HepG2 (cell line): ENCODE measurements around the gene PALM. TPM values are rescaled to one million over a fixed set of nuclear protein-coding genes. Genes with fewer than 3 reads are reported as not detected.

Source experiments
- ATAC-seq: fragments of 200-7000 bp; cut with Tn5 transposase; 3 replicates; pipeline ENCODE4 v1.9.1; 2020; ENCODE audit warnings: mild to moderate bottlenecking, moderate library complexity
- BruUV-seq: library from RNA; stranded (reverse); fragments of 400-500 nt; replicated peaks from 2 replicates; lab custom pipeline; 2021; lab: Mats Ljungman, UMichigan
- CTCF ChIA-PET: fragments of 300-600 bp; formaldehyde crosslinking; extraction: SDS; loops from one replicate; lab custom pipeline; 2021; ENCODE audit warnings: low total read pairs, inconsistent platforms, low intra/inter-chr PET ratio; lab: Yijun Ruan, JAX
- POLR2A ChIA-PET: fragments of 350-600 bp; sonication (Branson Sonifier 250); formaldehyde crosslinking; loops from one replicate; lab custom pipeline; 2020; ENCODE audit warnings: antibody characterized with exemption, inconsistent platforms; lab: Yijun Ruan, JAX
- DNase-seq: peaks from one replicate; pipeline ENCODE4 v3.0.0-alpha.2; 2015; ENCODE audit warnings: low spot score
- FAIRE-seq: peaks from 3 replicates; lab custom pipeline; 2011; peaks lifted over from hg19 to GRCh38; lab: Jason Lieb, UNC
- H2AFZ ChIP-seq: one replicate; pipeline ENCODE4 v1.6.1; 2011; ENCODE audit warnings: low read length, inconsistent platforms
- H3K27ac ChIP-seq: fragments of 300-600 bp; 3 replicates; pipeline ENCODE4 v1.8.0; 2011; ENCODE audit warnings: mixed run types, mild to moderate bottlenecking, mixed read lengths, low read length, inconsistent platforms; ENCODE audit not compliant: insufficient read depth; ENCODE audit errors: extremely low read length
- H3K27me3 ChIP-seq, 2 experiments: fragments of 200-600 bp in 1 of 2; 2 replicates in 1 of 2; 3 replicates in 1 of 2; pipeline versions ENCODE4 v1.6.0 to v1.8.0; 2011; ENCODE audit warnings: low read length in 2 of 2, mild to moderate bottlenecking in 2 of 2, moderate library complexity in 2 of 2, inconsistent platforms in 1 of 2; ENCODE audit not compliant: insufficient read depth in 2 of 2, control insufficient read depth in 1 of 2
- H3K36me3 ChIP-seq, 2 experiments: fragments of 200-600 bp in 1 of 2; replicated peaks in 1 of 2; 2 replicates in 1 of 2; 3 replicates in 1 of 2; pipeline versions ENCODE4 v1.5.1 to v1.8.0; 2011; ENCODE audit warnings: low read length in 2 of 2, inconsistent platforms in 1 of 2; ENCODE audit not compliant: insufficient read depth in 2 of 2, control insufficient read depth in 1 of 2
- H3K4me1 ChIP-seq: 2 replicates; pipeline ENCODE4 v1.5.1; 2012; ENCODE audit warnings: low read length, inconsistent platforms; ENCODE audit not compliant: insufficient read depth
- H3K4me2 ChIP-seq: 2 replicates; pipeline ENCODE4 v1.6.0; 2011; ENCODE audit warnings: low read depth, low read length, inconsistent platforms
- H3K4me3 ChIP-seq, 3 experiments: fragments of 200-600 bp in 1 of 3; sonication (generic), shearing (Covaris generic) in 1 of 3; replicated peaks in 1 of 3; 2 replicates each; pipeline ENCODE4 v1.5.1; 2011 to 2016; ENCODE audit warnings: low read length in 3 of 3, inconsistent platforms in 2 of 3, low read depth in 2 of 3, mild to moderate bottlenecking in 2 of 3, control low read depth in 1 of 3, mixed read lengths in 1 of 3; ENCODE audit not compliant: insufficient read depth in 1 of 3
- H3K79me2 ChIP-seq: one replicate; pipeline ENCODE4 v1.6.1; 2011; ENCODE audit warnings: low read length, inconsistent platforms; ENCODE audit not compliant: insufficient read depth
- H3K9ac ChIP-seq: 2 replicates; pipeline ENCODE4 v1.6.0; 2011; ENCODE audit warnings: mild to moderate bottlenecking, low read depth, low read length, inconsistent platforms; ENCODE audit not compliant: insufficient read depth
- H3K9me3 ChIP-seq: 2 replicates; pipeline ENCODE4 v1.5.1; 2012; ENCODE audit warnings: mild to moderate bottlenecking, low read length
- H4K20me1 ChIP-seq: 2 replicates; pipeline ENCODE4 v1.6.0; 2011; ENCODE audit warnings: inconsistent platforms, mild to moderate bottlenecking, low read length, moderate library complexity; ENCODE audit not compliant: insufficient read depth
- HIVEP1 ChIP-seq: sonication (generic); formaldehyde crosslinking; IDR thresholded peaks from 2 replicates; pipeline ENCODE4 v1.4.0; 2020; ENCODE audit warnings: mild to moderate bottlenecking, missing genetic modification reagents
- KDM3A ChIP-seq: IDR thresholded peaks from 2 replicates; pipeline ENCODE4 v1.6.1; 2018; ENCODE audit warnings: low read depth, missing compliant biosample characterization
- KMT2B ChIP-seq: IDR thresholded peaks from 2 replicates; pipeline ENCODE4 v1.6.1; 2016; ENCODE audit warnings: missing genetic modification reagents, missing compliant biosample characterization
- MAFF ChIP-seq: IDR thresholded peaks from 2 replicates; pipeline ENCODE4 v1.6.1; 2011; ENCODE audit warnings: low read depth, low read length, improper control_type of control experiment
- SMARCE1 ChIP-seq: fragments of 450-650 bp; IDR thresholded peaks from 2 replicates; pipeline ENCODE4 v1.6.1; 2017; ENCODE audit warnings: borderline replicate concordance
- SOX13 ChIP-seq, 3 experiments: fragments of 450-650 bp in 1 of 3; sonication (generic) in 1 of 3; formaldehyde crosslinking in 1 of 3; IDR thresholded peaks in 2 of 3; conservative IDR thresholded peaks in 1 of 3; 2 replicates each; pipeline versions ENCODE4 v1.5.0 to v1.6.1; 2016 to 2020; ENCODE audit warnings: antibody characterized with exemption in 1 of 3, mild to moderate bottlenecking in 1 of 3, missing compliant biosample characterization in 1 of 3, missing genetic modification reagents in 1 of 3, moderate library complexity in 1 of 3
- SP4 ChIP-seq: sonication (generic); formaldehyde crosslinking; IDR thresholded peaks from 2 replicates; pipeline ENCODE4 v1.8.1; 2023; ENCODE audit warnings: mild to moderate bottlenecking, missing genetic modification reagents
- XRCC5 ChIP-seq: fragments of 200-400 bp; formaldehyde crosslinking; optimal IDR thresholded peaks from 2 replicates; pipeline ENCODE3; 2017; ENCODE audit warnings: mild to moderate bottlenecking, low read length
- YEATS2 ChIP-seq: sonication (generic); formaldehyde crosslinking; IDR thresholded peaks from 2 replicates; pipeline ENCODE4 v1.4.0; 2020; ENCODE audit warnings: missing genetic modification reagents, borderline replicate concordance
- ZBTB20 ChIP-seq: sonication (generic); formaldehyde crosslinking; IDR thresholded peaks from 2 replicates; pipeline ENCODE4 v1.8.1; 2023; ENCODE audit warnings: missing genetic modification reagents, low read depth, mild to moderate bottlenecking, borderline replicate concordance
- ZBTB42 ChIP-seq: sonication (generic); formaldehyde crosslinking; IDR thresholded peaks from 2 replicates; pipeline ENCODE4 v1.5.0; 2020; ENCODE audit warnings: mild to moderate bottlenecking, missing genetic modification reagents
- ZNF317 ChIP-seq: sonication (generic); formaldehyde crosslinking; IDR thresholded peaks from 2 replicates; pipeline ENCODE4 v1.5.0; 2020; ENCODE audit warnings: mild to moderate bottlenecking, missing genetic modification reagents
- ZNF337 ChIP-seq: sonication (generic); formaldehyde crosslinking; IDR thresholded peaks from 2 replicates; pipeline ENCODE4 v1.5.1; 2020; ENCODE audit warnings: missing genetic modification reagents, low read depth, mild to moderate bottlenecking, borderline replicate concordance
- ZNF343 ChIP-seq: sonication (generic); formaldehyde crosslinking; IDR thresholded peaks from 2 replicates; pipeline ENCODE4 v1.4.0; 2020; ENCODE audit warnings: mild to moderate bottlenecking, missing genetic modification reagents
- ZNF367 ChIP-seq: sonication (generic); formaldehyde crosslinking; IDR thresholded peaks from 2 replicates; pipeline ENCODE4 v1.4.0; 2020; ENCODE audit warnings: missing genetic modification reagents, borderline replicate concordance
- ZNF652 ChIP-seq: IDR thresholded peaks from 2 replicates; pipeline ENCODE4 v1.6.1; 2016; ENCODE audit warnings: low read depth, borderline replicate concordance
- WGBS: methylation state at CpG from one replicate; pipeline ENCODE4 v1.1.6; 2017; ENCODE audit warnings: low lambda C conversion rate; 5-methylcytosine and 5-hydroxymethylcytosine counted together
- in situ Hi-C: cut with HindIII; loops from 2 replicates; pipeline ENCODE4 v1.10.0; 2017; ENCODE audit warnings: low pct_unique_long_range_greater_than_20kb; ENCODE audit not compliant: extremely low pct_ligation_motif_present
- intact Hi-C: fragments of 100-400 bp; cut with micrococcal nuclease; formaldehyde crosslinking; loops from one replicate; pipeline ENCODE4 v1.10.0; 2022; ENCODE audit not compliant: unreplicated experiment
- polyA plus RNA-seq, 8 experiments: library from polyadenylated mRNA; depleted of rRNA in 3 of 8; stranded (reverse) in 7 of 8; unstranded in 1 of 8; fragments of >200 nt; fragmentation: Illumina TruSeq in 4 of 8; extraction: Trizol in 4 of 8; gene quantifications; 2 replicates each; pipeline versions ENCODE4 v1.2.1 to v1.2.3, GENCODE V29; 2011 to 2016; ENCODE audit warnings: low read depth in 4 of 8, missing spikeins in 1 of 8, mixed read lengths in 1 of 8; ENCODE audit not compliant: insufficient read depth in 1 of 8
- total RNA-seq, 5 experiments: library from RNA; depleted of rRNA; stranded (reverse); fragments of >200 nt; fragmentation: Illumina TruSeq; extraction: Trizol; gene quantifications; 2 replicates each; pipeline ENCODE4 v1.2.3, GENCODE V29; 2016; ENCODE audit warnings: low read depth in 1 of 5
- TF ChIP-seq, protein P1 (sequence below): fragments of 450-650 bp; IDR thresholded peaks from 2 replicates; pipeline ENCODE4 v1.6.1; 2017; ENCODE audit warnings: mild to moderate bottlenecking
- TF ChIP-seq, protein P2 (sequence below): sonication (generic); formaldehyde crosslinking; IDR thresholded peaks from 2 replicates; pipeline ENCODE4 v1.8.0; 2022; ENCODE audit warnings: mild to moderate bottlenecking, missing genetic modification reagents, borderline replicate concordance

Gene PALM
- total and polyA plus RNA-seq, 2 of the 13 experiments (the other 11 are each of a cell fraction or from before 2014, with no cell fraction given) = 4.0 to 9.7 TPM

DNA sequence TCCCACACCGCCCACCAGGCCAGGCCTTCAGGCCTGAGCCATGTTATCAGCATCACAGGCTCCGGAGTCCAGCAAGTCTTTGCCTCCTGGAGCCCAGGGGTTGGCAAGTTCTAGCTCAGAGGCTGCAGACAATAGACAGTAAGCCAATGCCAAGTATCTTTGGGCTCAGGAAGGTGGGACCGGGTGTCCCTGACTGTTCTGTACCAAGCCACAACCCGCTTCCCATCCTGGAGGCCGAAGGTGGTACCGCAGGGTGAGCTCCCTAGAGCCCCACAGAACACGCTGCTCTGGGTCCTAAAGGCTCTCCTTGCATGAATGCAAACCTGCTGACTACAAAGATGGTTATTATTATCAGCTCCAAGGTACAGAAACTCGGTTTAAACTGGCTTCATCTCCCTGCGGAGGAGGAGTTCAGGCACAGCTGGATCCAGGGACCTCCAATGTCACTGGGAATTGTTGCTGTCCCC lies 38.1 kb upstream of the PALM start (continued):
- TF ChIP-seq ZBTB20 (CRISPR knock-in tag) = no peak
- TF ChIP-seq MAFF = 0 out of 2 replicates have a peak, but pooled peaks have one; percentile 16

DNA sequence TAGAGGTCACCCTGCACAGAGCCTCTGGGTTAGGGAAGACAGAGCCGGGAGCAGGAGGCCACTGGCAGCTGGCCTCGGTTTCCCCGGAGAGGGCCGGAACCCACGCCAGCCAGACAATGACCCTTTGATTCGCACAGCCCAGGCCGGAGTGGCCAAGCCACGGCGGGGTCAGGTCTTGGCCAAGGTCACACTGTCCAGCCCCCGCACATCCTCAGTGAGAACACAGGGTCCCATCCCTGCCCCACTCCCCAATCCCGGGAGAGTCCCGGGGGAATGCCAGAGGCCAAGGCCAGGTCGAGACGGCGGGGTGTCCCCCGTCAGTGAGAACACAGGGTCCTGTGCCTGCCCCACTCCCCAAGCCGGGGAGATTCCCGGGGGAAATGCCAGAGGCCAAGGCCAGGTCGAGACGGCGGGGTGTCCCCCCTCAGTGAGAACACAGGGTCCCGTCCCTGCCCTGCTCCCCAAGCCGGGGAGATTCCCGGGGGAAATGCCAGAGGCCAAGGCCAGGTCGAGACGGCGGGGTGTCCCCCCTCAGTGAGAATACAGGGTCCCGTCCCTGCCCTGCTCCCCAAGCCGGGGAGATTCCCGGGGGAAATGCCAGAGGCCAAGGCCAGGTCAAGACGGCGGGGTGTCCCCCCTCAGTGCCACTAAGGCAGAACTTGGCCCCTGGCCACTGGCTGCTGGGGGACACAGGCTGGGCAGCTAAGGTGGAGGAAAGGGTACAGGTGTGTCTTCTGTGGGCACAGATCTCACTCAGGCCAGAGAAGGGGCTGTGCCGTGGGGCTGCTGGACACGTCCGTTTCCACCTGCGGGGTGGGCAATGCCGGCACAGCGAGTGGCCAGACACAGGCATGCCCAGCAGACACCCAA lies 34.2 kb upstream of the PALM start:
- WGBS = 3% methylated on average over 11 of the region's 38 CpGs
- intact Hi-C loops (no loop called here), in situ Hi-C loops (no loop called here)
- DNase-seq = peak; percentile 30
- ChIA-PET POLR2A (interaction anchor here (1.3 to 3.8 kb wide), 3 partner anchors 11 to 33 kb away, joined by 4 to 27 read pairs (median 9); partner anchors contain the start of genes PALM and RNF126), CTCF (no interaction called here)
- ATAC-seq = peak; percentile 7; the same call in 2 of the 3 replicates
- Histone ChIP-seq H3K27me3 (peaks cover 0 to 7% of the 10 kb centered on the region in 2 experiments; a peak in 1 of 5 replicates), H3K4me2 (peak overlapping the region; percentile 86), H3K27ac (no peak overlapping the region), H3K79me2 (no peaks in the 10 kb centered on the region), H3K4me3 (peak overlapping the region; percentile 54 to 76 (median 69); a peak in 5 of 6 replicates), H3K36me3 (no peaks in the 10 kb centered on the region), H2AFZ (no peak overlapping the region), H3K9me3 (no peaks in the 10 kb centered on the region), H4K20me1 (no peaks in the 10 kb centered on the region), H3K4me1 (peaks cover 92% of the 10 kb centered on the region), H3K9ac (peak overlapping the region; percentile 27)
- BruUV-seq = no TSS peak
- FAIRE-seq = no peak
- TF ChIP-seq YEATS2 (CRISPR knock-in tag) (no peak), ZNF652 (CRISPR knock-in tag) (no peak), KMT2B (CRISPR knock-in tag) (no peak), KDM3A (no peak), ZNF337 (CRISPR knock-in tag) (no peak), HIVEP1 (CRISPR knock-in tag) (0 out of 2 replicates have a peak, but pooled peaks have one; percentile 36), SMARCE1 (no peak), SP4 (CRISPR knock-in tag) (no peak), ZBTB42 (CRISPR knock-in tag) (no peak), ZNF343 (CRISPR knock-in tag) (no peak), ZNF367 (no peak), ZNF317 (no peak), SOX13 (IDR thresholded peaks at IDR 0.05) (no peak), SOX13 (CRISPR knock-in tag; conservative IDR thresholded peaks at IDR 0.05 in 1 of 2, IDR thresholded peaks at IDR 0.05 in 1 of 2) (peak in 1 of 2 experiments; percentile 19; a peak in 1 of 4 replicates), XRCC5 (no peak)
- TF ChIP-seq, protein P1, sequence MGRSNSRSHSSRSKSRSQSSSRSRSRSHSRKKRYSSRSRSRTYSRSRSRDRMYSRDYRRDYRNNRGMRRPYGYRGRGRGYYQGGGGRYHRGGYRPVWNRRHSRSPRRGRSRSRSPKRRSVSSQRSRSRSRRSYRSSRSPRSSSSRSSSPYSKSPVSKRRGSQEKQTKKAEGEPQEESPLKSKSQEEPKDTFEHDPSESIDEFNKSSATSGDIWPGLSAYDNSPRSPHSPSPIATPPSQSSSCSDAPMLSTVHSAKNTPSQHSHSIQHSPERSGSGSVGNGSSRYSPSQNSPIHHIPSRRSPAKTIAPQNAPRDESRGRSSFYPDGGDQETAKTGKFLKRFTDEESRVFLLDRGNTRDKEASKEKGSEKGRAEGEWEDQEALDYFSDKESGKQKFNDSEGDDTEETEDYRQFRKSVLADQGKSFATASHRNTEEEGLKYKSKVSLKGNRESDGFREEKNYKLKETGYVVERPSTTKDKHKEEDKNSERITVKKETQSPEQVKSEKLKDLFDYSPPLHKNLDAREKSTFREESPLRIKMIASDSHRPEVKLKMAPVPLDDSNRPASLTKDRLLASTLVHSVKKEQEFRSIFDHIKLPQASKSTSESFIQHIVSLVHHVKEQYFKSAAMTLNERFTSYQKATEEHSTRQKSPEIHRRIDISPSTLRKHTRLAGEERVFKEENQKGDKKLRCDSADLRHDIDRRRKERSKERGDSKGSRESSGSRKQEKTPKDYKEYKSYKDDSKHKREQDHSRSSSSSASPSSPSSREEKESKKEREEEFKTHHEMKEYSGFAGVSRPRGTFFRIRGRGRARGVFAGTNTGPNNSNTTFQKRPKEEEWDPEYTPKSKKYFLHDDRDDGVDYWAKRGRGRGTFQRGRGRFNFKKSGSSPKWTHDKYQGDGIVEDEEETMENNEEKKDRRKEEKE = no peak
- TF ChIP-seq, protein P2, sequence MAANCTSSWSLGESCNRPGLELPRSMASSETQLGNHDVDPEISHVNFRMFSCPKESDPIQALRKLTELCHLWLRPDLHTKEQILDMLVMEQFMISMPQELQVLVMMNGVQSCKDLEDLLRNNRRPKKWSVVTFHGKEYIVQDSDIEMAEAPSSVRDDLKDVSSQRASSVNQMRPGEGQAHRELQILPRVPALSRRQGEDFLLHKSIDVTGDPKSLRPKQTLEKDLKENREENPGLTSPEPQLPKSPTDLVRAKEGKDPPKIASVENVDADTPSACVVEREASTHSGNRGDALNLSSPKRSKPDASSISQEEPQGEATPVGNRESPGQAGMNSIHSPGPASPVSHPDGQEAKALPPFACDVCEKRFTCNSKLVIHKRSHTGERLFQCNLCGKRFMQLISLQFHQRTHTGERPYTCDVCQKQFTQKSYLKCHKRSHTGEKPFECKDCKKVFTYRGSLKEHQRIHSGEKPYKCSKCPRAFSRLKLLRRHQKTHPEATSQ (CRISPR knock-in tag) = no peak
